ENCODE results near the gene KCNJ16. TPM values are rescaled to one million over a fixed set of nuclear protein-coding genes. Genes with fewer than 3 reads are reported as not detected.

KCNJ16 gene
- total RNA-seq, 1 experiment from 2014 or later = not detected

DNA sequence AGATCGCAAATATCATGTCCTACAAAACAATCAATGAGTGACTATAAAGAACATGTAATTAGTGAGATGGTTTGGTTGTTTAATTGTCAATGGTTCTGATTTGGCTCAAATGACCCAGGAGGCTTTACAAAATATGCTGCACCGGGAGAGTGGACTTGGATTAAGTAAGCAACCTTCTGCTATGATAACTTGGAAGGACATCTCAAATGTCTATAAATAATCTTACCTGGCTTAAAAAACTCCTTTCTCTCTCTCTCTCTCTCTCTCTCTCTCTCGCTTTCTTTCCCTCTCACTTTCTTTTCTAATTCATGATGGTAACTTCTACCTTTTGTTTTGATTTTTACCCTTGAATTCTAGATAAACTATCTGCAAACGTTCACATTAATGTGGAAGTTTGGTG is 108.5 kb downstream of the KCNJ16 start:
- CTCF ChIA-PET = no interaction called here
- POLR2A ChIA-PET = no interaction called here

DNA sequence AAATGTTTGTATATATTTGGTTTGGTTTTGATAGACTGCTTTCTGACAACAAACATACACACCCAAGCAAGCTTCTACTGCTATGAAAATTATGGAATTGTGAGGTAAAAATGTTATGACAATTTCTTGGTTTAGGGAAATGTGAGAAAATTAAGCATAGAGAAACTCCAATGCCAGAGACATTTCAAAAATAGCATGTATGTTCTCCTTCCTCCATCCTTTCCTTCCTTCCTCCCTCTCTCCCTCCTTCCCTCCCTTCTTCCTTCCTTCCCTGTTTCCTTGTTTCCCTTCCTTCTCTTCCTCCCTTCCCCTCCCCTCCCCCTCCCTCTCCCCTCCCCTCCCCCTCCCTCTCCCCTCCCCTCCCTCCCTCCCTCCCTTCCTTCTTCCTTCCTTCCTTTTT is 109.2 kb downstream of the KCNJ16 start:
- H3K27ac ChIP-seq (ENCODE audit: low read length) = no peak overlapping the region
- no TSS peak for BruUV-seq (replicated peaks)
- H3K27me3 ChIP-seq (ENCODE audit: control insufficient read depth, insufficient read depth, low read length) = no peaks in the 10 kb centered on the region
- DNase-seq (ENCODE audit: low read depth, low spot score) = no peak
- ATAC-seq = no peak
- no peak overlapping the region for H3K4me3 ChIP-seq (ENCODE audit: low read depth in 2 of 2, low read length in 2 of 2)
- TF ChIP-seq POLR2AphosphoS5 (IDR thresholded peaks at IDR 0.05; ENCODE audit: low read depth, low read length) (no peak), SIN3A (IDR thresholded peaks at IDR 0.05; ENCODE audit: borderline replicate concordance, insufficient read depth, low read depth, low read length) (no peak), TCF7L2 (IDR thresholded peaks at IDR 0.05; ENCODE audit: low read depth, low read length) (no peak)
- TF ChIP-seq, protein P1, sequence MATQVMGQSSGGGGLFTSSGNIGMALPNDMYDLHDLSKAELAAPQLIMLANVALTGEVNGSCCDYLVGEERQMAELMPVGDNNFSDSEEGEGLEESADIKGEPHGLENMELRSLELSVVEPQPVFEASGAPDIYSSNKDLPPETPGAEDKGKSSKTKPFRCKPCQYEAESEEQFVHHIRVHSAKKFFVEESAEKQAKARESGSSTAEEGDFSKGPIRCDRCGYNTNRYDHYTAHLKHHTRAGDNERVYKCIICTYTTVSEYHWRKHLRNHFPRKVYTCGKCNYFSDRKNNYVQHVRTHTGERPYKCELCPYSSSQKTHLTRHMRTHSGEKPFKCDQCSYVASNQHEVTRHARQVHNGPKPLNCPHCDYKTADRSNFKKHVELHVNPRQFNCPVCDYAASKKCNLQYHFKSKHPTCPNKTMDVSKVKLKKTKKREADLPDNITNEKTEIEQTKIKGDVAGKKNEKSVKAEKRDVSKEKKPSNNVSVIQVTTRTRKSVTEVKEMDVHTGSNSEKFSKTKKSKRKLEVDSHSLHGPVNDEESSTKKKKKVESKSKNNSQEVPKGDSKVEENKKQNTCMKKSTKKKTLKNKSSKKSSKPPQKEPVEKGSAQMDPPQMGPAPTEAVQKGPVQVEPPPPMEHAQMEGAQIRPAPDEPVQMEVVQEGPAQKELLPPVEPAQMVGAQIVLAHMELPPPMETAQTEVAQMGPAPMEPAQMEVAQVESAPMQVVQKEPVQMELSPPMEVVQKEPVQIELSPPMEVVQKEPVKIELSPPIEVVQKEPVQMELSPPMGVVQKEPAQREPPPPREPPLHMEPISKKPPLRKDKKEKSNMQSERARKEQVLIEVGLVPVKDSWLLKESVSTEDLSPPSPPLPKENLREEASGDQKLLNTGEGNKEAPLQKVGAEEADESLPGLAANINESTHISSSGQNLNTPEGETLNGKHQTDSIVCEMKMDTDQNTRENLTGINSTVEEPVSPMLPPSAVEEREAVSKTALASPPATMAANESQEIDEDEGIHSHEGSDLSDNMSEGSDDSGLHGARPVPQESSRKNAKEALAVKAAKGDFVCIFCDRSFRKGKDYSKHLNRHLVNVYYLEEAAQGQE (IDR thresholded peaks at IDR 0.05; ENCODE audit: insufficient read depth in 1 of 2, low read depth in 2 of 2, low read length in 1 of 2) = no peak
- TF ChIP-seq, protein P2, sequence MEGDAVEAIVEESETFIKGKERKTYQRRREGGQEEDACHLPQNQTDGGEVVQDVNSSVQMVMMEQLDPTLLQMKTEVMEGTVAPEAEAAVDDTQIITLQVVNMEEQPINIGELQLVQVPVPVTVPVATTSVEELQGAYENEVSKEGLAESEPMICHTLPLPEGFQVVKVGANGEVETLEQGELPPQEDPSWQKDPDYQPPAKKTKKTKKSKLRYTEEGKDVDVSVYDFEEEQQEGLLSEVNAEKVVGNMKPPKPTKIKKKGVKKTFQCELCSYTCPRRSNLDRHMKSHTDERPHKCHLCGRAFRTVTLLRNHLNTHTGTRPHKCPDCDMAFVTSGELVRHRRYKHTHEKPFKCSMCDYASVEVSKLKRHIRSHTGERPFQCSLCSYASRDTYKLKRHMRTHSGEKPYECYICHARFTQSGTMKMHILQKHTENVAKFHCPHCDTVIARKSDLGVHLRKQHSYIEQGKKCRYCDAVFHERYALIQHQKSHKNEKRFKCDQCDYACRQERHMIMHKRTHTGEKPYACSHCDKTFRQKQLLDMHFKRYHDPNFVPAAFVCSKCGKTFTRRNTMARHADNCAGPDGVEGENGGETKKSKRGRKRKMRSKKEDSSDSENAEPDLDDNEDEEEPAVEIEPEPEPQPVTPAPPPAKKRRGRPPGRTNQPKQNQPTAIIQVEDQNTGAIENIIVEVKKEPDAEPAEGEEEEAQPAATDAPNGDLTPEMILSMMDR (IDR thresholded peaks at IDR 0.05) = no peak
- ChIA-PET POLR2A (no interaction called here), CTCF (no interaction called here)
- no peaks in the 10 kb centered on the region for H3K9me3 ChIP-seq (ENCODE audit: control insufficient read depth, insufficient read depth, low read depth, low read length)
- intact Hi-C loops (cut with micrococcal nuclease; ENCODE audit: unreplicated experiment) = no loop called here
- in situ Hi-C loops (cut with HindIII; ENCODE audit: low pct_unique_long_range_greater_than_20kb, low sequenced_read_pairs) = no loop called here
- H3K36me3 ChIP-seq (ENCODE audit: control insufficient read depth, insufficient read depth, low read length) = no peaks in the 10 kb centered on the region
- H3K4me1 ChIP-seq (ENCODE audit: control insufficient read depth, insufficient read depth, low read length) = no peaks in the 10 kb centered on the region

More for the DNA sequence above, 108.5 kb downstream of the KCNJ16 start:
- ATAC-seq = no peak
- H3K4me3 ChIP-seq (ENCODE audit: low read depth in 2 of 2, low read length in 2 of 2) = no peak overlapping the region
- no TSS peak for BruUV-seq (replicated peaks)
- H3K27ac ChIP-seq (ENCODE audit: low read length) = no peak overlapping the region
- H3K36me3 ChIP-seq (ENCODE audit: control insufficient read depth, insufficient read depth, low read length) = no peaks in the 10 kb centered on the region
- no peaks in the 10 kb centered on the region for H3K27me3 ChIP-seq (ENCODE audit: control insufficient read depth, insufficient read depth, low read length)
- no peaks in the 10 kb centered on the region for H3K4me1 ChIP-seq (ENCODE audit: control insufficient read depth, insufficient read depth, low read length)
- DNase-seq (ENCODE audit: low read depth, low spot score) = no peak
- TF ChIP-seq POLR2AphosphoS5 (IDR thresholded peaks at IDR 0.05; ENCODE audit: low read depth, low read length) (no peak), SIN3A (IDR thresholded peaks at IDR 0.05; ENCODE audit: borderline replicate concordance, insufficient read depth, low read depth, low read length) (no peak), TCF7L2 (IDR thresholded peaks at IDR 0.05; ENCODE audit: low read depth, low read length) (no peak)
- TF ChIP-seq, protein P1 (IDR thresholded peaks at IDR 0.05; ENCODE audit: insufficient read depth in 1 of 2, low read depth in 2 of 2, low read length in 1 of 2) = no peak
- TF ChIP-seq, protein P2 (IDR thresholded peaks at IDR 0.05) = no peak
- intact Hi-C loops (cut with micrococcal nuclease; ENCODE audit: unreplicated experiment) (no loop called here), in situ Hi-C loops (cut with HindIII; ENCODE audit: low pct_unique_long_range_greater_than_20kb, low sequenced_read_pairs) (no loop called here)
- no peaks in the 10 kb centered on the region for H3K9me3 ChIP-seq (ENCODE audit: control insufficient read depth, insufficient read depth, low read depth, low read length)
